ENCODE measurements around the gene CORO6.

- TF ChIP-seq EZH2 (IDR thresholded peaks at IDR 0.05; ENCODE audit: borderline replicate concordance, control insufficient read depth, low read depth, low read length) (no peak), CTCF (IDR thresholded peaks at IDR 0.05 in 2 of 3, conservative IDR thresholded peaks at IDR 0.05 in 1 of 3; ENCODE audit: control insufficient read depth in 2 of 3, extremely low read depth in 1 of 3, insufficient read depth in 1 of 3, low read depth in 3 of 3, low read length in 3 of 3) (no peak), BRCA1 (IDR thresholded peaks at IDR 0.05; ENCODE audit: low read depth, low read length) (no peak)
Observed at GRCh38 chr17:29566473-29567303, 56.0 kb downstream of the CORO6 start, which contains the start of gene ABHD15.
